NCI-H2081 treated with DMSO at 0.1 percent for 48 hours (cell line): Measurements from ENCODE around the gene VIL1.

Source experiments
- DNase-seq: peaks from one replicate; lab custom pipeline; 2025; lab: John Stamatoyannopoulos, UW

Gene VIL1

GRCh38 chr2:218444692-218445357 lies 25.9 kb downstream of the VIL1 start:
- DNase-seq: no peak

GRCh38 chr2:218445602-218446001 lies 26.7 kb downstream of the VIL1 start:
- no peak for DNase-seq

- DNase-seq: no peak
Observed at GRCh38 chr2:218446547-218446946, 27.6 kb downstream of the VIL1 start.

GRCh38 chr2:218447072-218447471 lies 28.1 kb downstream of the VIL1 start:
- DNase-seq: no peak

- no peak for DNase-seq
Observed at GRCh38 chr2:218448934-218449333, 30.0 kb downstream of the VIL1 start.

- no peak for DNase-seq
Observed at GRCh38 chr2:218452079-218452478, 33.2 kb downstream of the VIL1 start.

GRCh38 chr2:218456849-218457248 lies 37.9 kb downstream of the VIL1 start:
- DNase-seq: no peak

- DNase-seq: no peak
Observed at GRCh38 chr2:218458598-218458997, 39.7 kb downstream of the VIL1 start.

GRCh38 chr2:218465987-218466633 lies 47.2 kb downstream of the VIL1 start:
- no peak for DNase-seq

GRCh38 chr2:218470448-218470847 lies 51.5 kb downstream of the VIL1 start:
- no peak for DNase-seq

GRCh38 chr2:218471036-218471435 lies 52.1 kb downstream of the VIL1 start:
- no peak for DNase-seq

GRCh38 chr2:218471982-218472381 lies 53.1 kb downstream of the VIL1 start:
- DNase-seq: no peak

GRCh38 chr2:218472988-218473387 lies 54.1 kb downstream of the VIL1 start:
- DNase-seq: no peak

GRCh38 chr2:218474527-218474926 lies 55.6 kb downstream of the VIL1 start:
- DNase-seq: no peak

- DNase-seq: no peak
Observed at GRCh38 chr2:218476676-218477075, 57.8 kb downstream of the VIL1 start.

- no peak for DNase-seq
Observed at GRCh38 chr2:218477247-218477646, 58.3 kb downstream of the VIL1 start.

- no peak for DNase-seq
Observed at GRCh38 chr2:218478544-218478943, 59.6 kb downstream of the VIL1 start.

GRCh38 chr2:218479595-218479994 lies 60.7 kb downstream of the VIL1 start:
- no peak for DNase-seq

GRCh38 chr2:218482651-218483050 lies 63.7 kb downstream of the VIL1 start:
- DNase-seq: no peak

- no peak for DNase-seq
Observed at GRCh38 chr2:218485986-218486667, 67.2 kb downstream of the VIL1 start.

GRCh38 chr2:218500501-218501060 lies 81.7 kb downstream of the VIL1 start:
- DNase-seq: no peak

GRCh38 chr2:218501665-218502064 lies 82.7 kb downstream of the VIL1 start:
- no peak for DNase-seq
